ENCODE results near the gene SMDT1.
"Not testable (repeated sequence)": the region's sequence is repeated elsewhere in the genome, so short reads cannot be mapped to it uniquely, and the experiment has no call there.

Gene SMDT1

GRCh38 chr22:42111798-42112197, 32.3 kb downstream of the SMDT1 start:
- DNase-seq (ENCODE audit: low spot score) = no peak

GRCh38 chr22:42112793-42113192, 33.3 kb downstream of the SMDT1 start:
- DNase-seq (ENCODE audit: low spot score) = not testable (repeated sequence)

GRCh38 chr22:42114721-42115120, 35.2 kb downstream of the SMDT1 start:
- peak; percentile 19 for DNase-seq (ENCODE audit: low spot score)

- not testable (repeated sequence) for DNase-seq (ENCODE audit: low spot score)
These were observed 35.9 kb downstream of the SMDT1 start for GRCh38 chr22:42115420-42115830.

GRCh38 chr22:42116848-42117424, 37.4 kb downstream of the SMDT1 start:
- DNase-seq (ENCODE audit: low spot score) = no peak

GRCh38 chr22:42120231-42121021, 40.9 kb downstream of the SMDT1 start:
- DNase-seq (ENCODE audit: low spot score) = not testable (repeated sequence)

- not testable (repeated sequence) for DNase-seq (ENCODE audit: low spot score)
These were observed 44.0 kb downstream of the SMDT1 start for GRCh38 chr22:42123529-42123928.

GRCh38 chr22:42127606-42128005, 48.1 kb downstream of the SMDT1 start:
- DNase-seq (ENCODE audit: low spot score) = no peak

- not testable (repeated sequence) for DNase-seq (ENCODE audit: low spot score)
These were observed 48.5 kb downstream of the SMDT1 start for GRCh38 chr22:42128007-42128406.

- DNase-seq (ENCODE audit: low spot score) = not testable (repeated sequence)
These were observed 49.5 kb downstream of the SMDT1 start for GRCh38 chr22:42128776-42129694.

GRCh38 chr22:42130182-42130581, 50.7 kb downstream of the SMDT1 start:
- DNase-seq (ENCODE audit: low spot score) = not testable (repeated sequence)

- not testable (repeated sequence) for DNase-seq (ENCODE audit: low spot score)
These were observed 51.3 kb downstream of the SMDT1 start, which contains the start of gene CYP2D6 for GRCh38 chr22:42130639-42131431. TSS of gene CYP2D6 (minus strand) at chr22:42130810. CDS start at chr22:42130791, 19 bp downstream.

- no peak for DNase-seq (ENCODE audit: low spot score)
These were observed 52.1 kb downstream of the SMDT1 start for GRCh38 chr22:42131562-42131961.

GRCh38 chr22:42132457-42132856, 53.0 kb downstream of the SMDT1 start:
- no peak for DNase-seq (ENCODE audit: low spot score)

Data from GM03348 (cell line).